Measurements from ENCODE around the gene PRSS8. TPM values are rescaled to one million over a fixed set of nuclear protein-coding genes. Genes with fewer than 3 reads are reported as not detected.
A peak's percentile ranks its signal among the peaks of the same experiment; 100 is the strongest.
"Not testable (repeated sequence)": the region's sequence is repeated elsewhere in the genome, so short reads cannot be mapped to it uniquely, and the experiment has no call there.

The PRSS8 gene
- total RNA-seq, 1 donor from 2014 or later: 146 TPM

- Histone ChIP-seq H3K36me3 (ENCODE audit: control insufficient read depth, insufficient read depth, low read length) (no peaks in the 10 kb centered on the region), H3K27me3 (ENCODE audit: control insufficient read depth, insufficient read depth, low read length) (no peaks in the 10 kb centered on the region), H3K4me3 (ENCODE audit: low read depth, low read length) (peak within 1 kb of the TSS; percentile 63)
- TF ChIP-seq CTCF (IDR thresholded peaks at IDR 0.05; ENCODE audit: insufficient read depth, low read length, poor library complexity, severe bottlenecking): no peak
- no peak for DNase-seq (ENCODE audit: low read depth)
Observed at GRCh38 chr16:31179747-31180459, 44.4 kb upstream of the PRSS8 start, which contains the start of gene FUS. Gene FUS, plus strand, starts transcription at chr16:31180139. Its CDS starts 76 bp downstream, at chr16:31180215.

DNA sequence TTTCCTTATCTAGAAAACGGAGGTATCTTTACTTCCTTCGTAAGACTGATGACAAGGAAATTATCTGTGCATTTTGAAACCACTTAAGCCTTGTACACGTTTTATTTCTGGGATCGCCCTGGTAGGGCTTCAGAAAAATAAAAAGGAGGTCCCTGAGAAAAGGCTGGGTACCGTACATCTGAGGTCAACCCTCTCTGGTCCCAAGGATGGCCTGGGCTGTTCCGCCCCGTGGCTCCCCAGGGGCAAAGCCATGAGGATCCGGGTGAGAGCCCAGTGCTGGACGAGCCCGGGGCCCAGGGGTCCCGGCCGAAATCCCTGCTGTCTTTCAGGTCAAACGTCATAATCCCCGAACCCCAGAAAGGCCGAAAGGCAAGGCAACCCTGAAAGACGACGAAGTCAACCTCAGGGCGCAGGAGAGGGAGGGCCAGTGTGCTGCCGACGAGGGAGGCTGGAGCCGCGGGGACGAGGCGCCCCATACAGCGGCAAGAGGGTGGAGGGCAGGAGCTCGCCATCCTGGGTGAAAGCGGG is 43.8 kb upstream of the PRSS8 start:
- DNase-seq (ENCODE audit: low read depth): no peak
- Histone ChIP-seq H3K4me3 (ENCODE audit: low read depth, low read length) (peak overlapping the region; percentile 63), H3K36me3 (ENCODE audit: control insufficient read depth, insufficient read depth, low read length) (no peaks in the 10 kb centered on the region), H3K27me3 (ENCODE audit: control insufficient read depth, insufficient read depth, low read length) (no peaks in the 10 kb centered on the region)
- no peak for TF ChIP-seq CTCF (IDR thresholded peaks at IDR 0.05; ENCODE audit: insufficient read depth, low read length, poor library complexity, severe bottlenecking)

- peak; percentile 89 for DNase-seq (ENCODE audit: low read depth)
- TF ChIP-seq CTCF (IDR thresholded peaks at IDR 0.05; ENCODE audit: insufficient read depth, low read length, poor library complexity, severe bottlenecking): no peak
- Histone ChIP-seq H3K36me3 (ENCODE audit: control insufficient read depth, insufficient read depth, low read length) (no peaks in the 10 kb centered on the region), H3K4me3 (ENCODE audit: low read depth, low read length) (no peak overlapping the region), H3K27me3 (ENCODE audit: control insufficient read depth, insufficient read depth, low read length) (no peaks in the 10 kb centered on the region)
Observed at GRCh38 chr16:31177136-31177535, 41.6 kb upstream of the PRSS8 start.

- DNase-seq (ENCODE audit: low read depth); H3K36me3 ChIP-seq (ENCODE audit: control insufficient read depth, insufficient read depth, low read length); H3K27me3 ChIP-seq (ENCODE audit: control insufficient read depth, insufficient read depth, low read length); H3K4me3 ChIP-seq (ENCODE audit: low read depth, low read length): not testable (repeated sequence)
Observed at GRCh38 chr16:31170048-31170447, 34.5 kb upstream of the PRSS8 start.

- no peak for TF ChIP-seq CTCF (IDR thresholded peaks at IDR 0.05; ENCODE audit: insufficient read depth, low read length, poor library complexity, severe bottlenecking)
- no peak for DNase-seq (ENCODE audit: low read depth)
- Histone ChIP-seq H3K27me3 (ENCODE audit: control insufficient read depth, insufficient read depth, low read length) (no peaks in the 10 kb centered on the region), H3K4me3 (ENCODE audit: low read depth, low read length) (no peak overlapping the region), H3K36me3 (ENCODE audit: control insufficient read depth, insufficient read depth, low read length) (no peaks in the 10 kb centered on the region)
Observed at GRCh38 chr16:31168848-31169247, 33.3 kb upstream of the PRSS8 start.

- no peak for DNase-seq (ENCODE audit: low read depth)
- TF ChIP-seq CTCF (IDR thresholded peaks at IDR 0.05; ENCODE audit: insufficient read depth, low read length, poor library complexity, severe bottlenecking): no peak
- Histone ChIP-seq H3K36me3 (ENCODE audit: control insufficient read depth, insufficient read depth, low read length) (no peaks in the 10 kb centered on the region), H3K4me3 (ENCODE audit: low read depth, low read length) (no peak overlapping the region), H3K27me3 (ENCODE audit: control insufficient read depth, insufficient read depth, low read length) (no peaks in the 10 kb centered on the region)
Observed at GRCh38 chr16:31167315-31167714, 31.8 kb upstream of the PRSS8 start.

Measured in kidney epithelial cell (primary cell).